MG63 (cell line): ENCODE data around the gene PTPRN2. TPM values are rescaled to one million over a fixed set of nuclear protein-coding genes. Genes with fewer than 3 reads are reported as not detected.

ENCODE experiments used
- DNase-seq: peaks from one replicate; pipeline ENCODE4 v3.0.0-alpha.2; 2020
- H3K27me3 ChIP-seq: fragments of 250-450 bp; sonication (Bioruptor Pico); 2 replicates; pipeline ENCODE4 v1.5.1; 2020; ENCODE audit warnings: mild to moderate bottlenecking, moderate library complexity
- H3K36me3 ChIP-seq: fragments of 250-450 bp; sonication (Bioruptor Pico); 2 replicates; pipeline ENCODE4 v1.5.1; 2020; ENCODE audit warnings: mild to moderate bottlenecking, moderate library complexity
- H3K4me3 ChIP-seq: fragments of 250-450 bp; sonication (Bioruptor Pico); 2 replicates; pipeline ENCODE4 v1.5.1; 2020; ENCODE audit warnings: mild to moderate bottlenecking, moderate library complexity
- H3K9me3 ChIP-seq: fragments of 250-450 bp; sonication (Bioruptor Pico); 2 replicates; pipeline ENCODE4 v1.5.1; 2020; ENCODE audit warnings: mild to moderate bottlenecking, moderate library complexity
- total RNA-seq: library from RNA; depleted of rRNA; stranded (reverse); fragments of >200 nt; shearing (Covaris generic); gene quantifications from 2 replicates; pipeline ENCODE4 v1.2.3, GENCODE V29; 2014; ENCODE audit warnings: low replicate concordance

PTPRN2 gene
- total RNA-seq, 1 experiment from 2014 or later, result 0.16 TPM

GRCh38 chr7:158112571-158113320 is 474.9 kb downstream of the PTPRN2 start:
- no peak for DNase-seq
- H3K9me3 ChIP-seq, result no peaks in the 10 kb centered on the region

GRCh38 chr7:158111906-158112570 is 475.6 kb downstream of the PTPRN2 start:
- H3K36me3 ChIP-seq, result no peaks in the 10 kb centered on the region
- DNase-seq, result no peak
- H3K4me3 ChIP-seq, result no peak overlapping the region
- H3K27me3 ChIP-seq, result no peaks in the 10 kb centered on the region
- no peaks in the 10 kb centered on the region for H3K9me3 ChIP-seq

More at GRCh38 chr7:158112571-158113320, 474.9 kb downstream of the PTPRN2 start:
- H3K36me3 ChIP-seq, result no peaks in the 10 kb centered on the region
- H3K27me3 ChIP-seq, result no peaks in the 10 kb centered on the region
- H3K4me3 ChIP-seq, result no peak overlapping the region

- Histone ChIP-seq H3K9me3 (no peaks in the 10 kb centered on the region), H3K4me3 (no peak overlapping the region), H3K36me3 (no peaks in the 10 kb centered on the region), H3K27me3 (no peaks in the 10 kb centered on the region)
- no peak for DNase-seq
Observed at GRCh38 chr7:158111049-158111751, 476.4 kb downstream of the PTPRN2 start.

- Histone ChIP-seq H3K4me3 (no peak overlapping the region), H3K27me3 (no peaks in the 10 kb centered on the region), H3K36me3 (no peaks in the 10 kb centered on the region), H3K9me3 (no peaks in the 10 kb centered on the region)
- DNase-seq, result no peak
Observed at GRCh38 chr7:158110661-158111048, 477.0 kb downstream of the PTPRN2 start.

- Histone ChIP-seq H3K27me3 (no peaks in the 10 kb centered on the region), H3K9me3 (no peaks in the 10 kb centered on the region), H3K36me3 (no peaks in the 10 kb centered on the region), H3K4me3 (no peak overlapping the region)
- no peak for DNase-seq
Observed at GRCh38 chr7:158110034-158110590, 477.5 kb downstream of the PTPRN2 start.

GRCh38 chr7:158109364-158110033 is 478.1 kb downstream of the PTPRN2 start:
- H3K27me3 ChIP-seq, result no peaks in the 10 kb centered on the region
- H3K4me3 ChIP-seq, result no peak overlapping the region
- DNase-seq, result no peak
- H3K36me3 ChIP-seq, result no peaks in the 10 kb centered on the region
- H3K9me3 ChIP-seq, result no peaks in the 10 kb centered on the region

- Histone ChIP-seq H3K27me3 (no peaks in the 10 kb centered on the region), H3K9me3 (no peaks in the 10 kb centered on the region), H3K36me3 (no peaks in the 10 kb centered on the region), H3K4me3 (no peak overlapping the region)
- DNase-seq, result no peak
Observed at GRCh38 chr7:158108646-158109293, 478.9 kb downstream of the PTPRN2 start.

- H3K36me3 ChIP-seq, result no peaks in the 10 kb centered on the region
- H3K27me3 ChIP-seq, result no peaks in the 10 kb centered on the region
- no peak overlapping the region for H3K4me3 ChIP-seq
- DNase-seq, result no peak
- no peaks in the 10 kb centered on the region for H3K9me3 ChIP-seq
Observed at GRCh38 chr7:158107806-158108205, 479.8 kb downstream of the PTPRN2 start.

GRCh38 chr7:158106272-158106671 is 481.4 kb downstream of the PTPRN2 start:
- Histone ChIP-seq H3K36me3 (no peaks in the 10 kb centered on the region), H3K9me3 (no peaks in the 10 kb centered on the region), H3K4me3 (no peak overlapping the region), H3K27me3 (no peaks in the 10 kb centered on the region)
- DNase-seq, result no peak

- no peaks in the 10 kb centered on the region for H3K36me3 ChIP-seq
- H3K4me3 ChIP-seq, result no peak overlapping the region
- no peaks in the 10 kb centered on the region for H3K9me3 ChIP-seq
- H3K27me3 ChIP-seq, result no peaks in the 10 kb centered on the region
- no peak for DNase-seq
Observed at GRCh38 chr7:158103378-158103777, 484.2 kb downstream of the PTPRN2 start.

- H3K27me3 ChIP-seq, result no peaks in the 10 kb centered on the region
- H3K9me3 ChIP-seq, result no peaks in the 10 kb centered on the region
- H3K36me3 ChIP-seq, result no peaks in the 10 kb centered on the region
- DNase-seq, result no peak
- no peak overlapping the region for H3K4me3 ChIP-seq
Observed at GRCh38 chr7:158102897-158103296, 484.7 kb downstream of the PTPRN2 start.

GRCh38 chr7:158101821-158102450 is 485.7 kb downstream of the PTPRN2 start:
- H3K36me3 ChIP-seq, result no peaks in the 10 kb centered on the region

GRCh38 chr7:158098125-158099030 is 489.2 kb downstream of the PTPRN2 start:
- H3K4me3 ChIP-seq, result no peak overlapping the region
- H3K27me3 ChIP-seq, result no peaks in the 10 kb centered on the region
- no peaks in the 10 kb centered on the region for H3K36me3 ChIP-seq
- no peaks in the 10 kb centered on the region for H3K9me3 ChIP-seq
- no peak for DNase-seq

More at GRCh38 chr7:158101821-158102450, 485.7 kb downstream of the PTPRN2 start:
- no peak for DNase-seq
- no peak overlapping the region for H3K4me3 ChIP-seq
- H3K9me3 ChIP-seq, result no peaks in the 10 kb centered on the region
- no peaks in the 10 kb centered on the region for H3K27me3 ChIP-seq

- no peak for DNase-seq
- Histone ChIP-seq H3K27me3 (no peaks in the 10 kb centered on the region), H3K36me3 (no peaks in the 10 kb centered on the region), H3K4me3 (no peak overlapping the region), H3K9me3 (no peaks in the 10 kb centered on the region)
Observed at GRCh38 chr7:158097453-158098124, 490.0 kb downstream of the PTPRN2 start.

GRCh38 chr7:158097106-158097452 is 490.5 kb downstream of the PTPRN2 start:
- no peaks in the 10 kb centered on the region for H3K27me3 ChIP-seq
- no peak for DNase-seq
- no peaks in the 10 kb centered on the region for H3K9me3 ChIP-seq
- H3K36me3 ChIP-seq, result no peaks in the 10 kb centered on the region
- no peak overlapping the region for H3K4me3 ChIP-seq
